GM21619 (cell line): ENCODE measurements around the gene SUPT20HL1.
"Not testable (repeated sequence)": the region's sequence is repeated elsewhere in the genome, so short reads cannot be mapped to it uniquely, and the experiment has no call there.

Experiments used
- ATAC-seq: cut with Tn5 transposase; IDR thresholded peaks from one replicate; pipeline ENCODE4 v1.9.1; 2021; ENCODE audit not compliant: unreplicated experiment

SUPT20HL1 gene

GRCh38 chrX:24360272-24360671, at the start of gene SUPT20HL1:
TSS of gene SUPT20HL1 (plus strand) at chrX:24360639. CDS start at chrX:24362761, 2,122 bp downstream.
- ATAC-seq = no peak

DNA sequence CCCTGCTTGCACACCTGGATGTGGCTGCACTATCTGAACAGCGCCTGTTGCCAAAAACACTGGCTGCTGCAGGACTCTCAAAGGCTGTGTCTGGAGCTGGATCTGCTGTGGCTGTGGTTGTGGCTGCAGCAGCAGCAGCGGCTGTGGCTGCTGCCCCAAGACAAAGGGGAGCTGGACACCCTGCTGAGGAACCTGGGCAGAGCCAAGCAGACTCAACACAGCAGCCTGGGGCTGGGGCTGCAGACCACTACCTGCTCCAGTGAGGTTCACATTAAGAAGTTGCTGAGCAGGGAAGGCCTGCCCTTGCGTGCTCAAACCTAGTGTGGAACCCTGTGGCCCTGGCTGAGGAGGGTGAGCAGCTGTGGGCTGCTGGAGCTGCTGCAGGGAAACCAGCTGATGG, 49.5 kb upstream of the SUPT20HL1 start:
- not testable (repeated sequence) for ATAC-seq

DNA sequence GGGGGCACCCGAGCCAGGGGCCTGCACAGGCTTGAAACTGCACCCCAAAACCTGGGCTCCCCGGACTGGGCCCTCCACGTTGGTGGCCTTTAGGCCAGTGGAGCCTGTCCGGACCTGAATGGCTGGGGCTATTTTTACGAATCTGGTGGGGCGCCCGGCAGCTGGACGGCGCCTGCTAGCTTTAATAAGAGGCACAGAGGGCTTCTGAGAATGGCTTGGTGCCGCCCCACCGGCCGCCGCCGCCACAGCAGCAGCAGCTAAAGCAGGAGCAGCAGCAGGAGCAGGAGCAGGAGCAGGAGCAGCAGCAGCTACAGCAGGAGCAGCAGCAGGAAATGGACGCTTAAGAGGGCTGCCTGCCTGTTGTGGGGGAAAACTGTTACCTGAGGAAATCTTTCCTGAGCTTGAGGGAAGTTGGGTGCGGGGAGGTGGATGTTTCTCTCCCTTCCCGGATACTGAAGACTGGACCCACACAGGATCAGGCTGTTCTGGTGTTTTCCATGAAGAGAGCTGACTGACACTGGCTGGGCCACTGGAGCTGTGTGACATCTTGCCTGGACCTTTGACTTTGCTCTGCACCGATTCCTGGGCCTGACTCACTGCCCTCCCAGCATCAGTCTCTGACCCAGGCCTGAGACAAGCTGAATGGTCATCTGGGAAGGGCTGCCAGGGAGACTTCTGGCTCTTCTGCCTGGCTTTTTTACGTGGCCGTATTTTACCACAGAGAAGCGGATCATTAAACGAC, 48.8 kb upstream of the SUPT20HL1 start:
- not testable (repeated sequence) for ATAC-seq

- ATAC-seq = not testable (repeated sequence)
Measured at GRCh38 chrX:24312249-24312607, 48.2 kb upstream of the SUPT20HL1 start.

DNA sequence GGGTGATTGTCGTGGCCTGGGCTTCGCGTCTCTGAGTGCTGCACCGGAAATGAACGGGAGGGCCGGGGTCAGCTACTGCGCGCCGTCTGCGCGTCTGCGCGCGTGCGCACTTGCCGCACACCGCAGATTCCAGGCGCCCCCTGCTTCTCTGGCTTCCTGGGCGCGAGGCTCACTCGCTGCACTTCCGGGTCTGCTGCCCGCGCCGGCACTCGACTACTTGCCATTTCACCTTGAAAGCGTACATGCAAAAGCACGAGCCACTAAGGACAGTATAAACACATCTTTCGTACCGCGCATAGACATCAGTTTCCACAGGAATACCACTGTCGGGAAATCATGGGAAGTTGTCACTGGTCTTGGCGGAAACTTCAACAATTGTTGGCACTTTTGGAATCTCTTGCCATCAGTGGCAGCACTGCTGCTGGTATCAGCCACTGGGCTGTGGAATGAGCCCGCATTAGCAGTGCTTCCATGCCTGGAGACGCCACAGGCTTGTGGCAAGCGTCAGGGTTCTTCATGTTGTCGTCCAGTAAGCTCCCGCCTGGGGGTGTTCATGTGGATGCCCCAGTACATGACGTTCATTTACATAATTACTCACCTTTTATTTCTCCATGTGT, 46.3 kb upstream of the SUPT20HL1 start, which contains the start of gene SUPT20HL2:
Gene SUPT20HL2, minus strand, starts transcription at position 51 of the 617 bp plus-strand sequence. CDS start 754 bp downstream, outside the sequence.
- ATAC-seq = no peak

DNA sequence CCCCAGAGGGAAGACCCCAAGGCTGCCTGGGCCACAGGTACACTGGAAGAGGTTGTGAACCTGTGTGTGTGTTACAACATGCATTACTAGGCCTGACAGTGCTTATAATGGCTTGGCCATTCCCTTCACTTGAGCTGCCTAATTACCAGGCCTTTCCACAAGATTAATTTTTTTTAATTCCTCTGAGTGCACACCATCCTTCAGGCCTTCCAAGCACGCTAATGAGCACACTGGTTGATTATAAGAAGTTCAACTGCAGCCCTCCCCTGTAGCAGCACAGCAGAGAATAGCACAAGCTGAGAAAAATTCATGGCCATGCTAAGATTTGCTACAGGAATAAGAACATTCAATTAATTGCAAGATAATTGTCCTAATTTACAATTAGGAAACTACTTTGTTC, 44.3 kb upstream of the SUPT20HL1 start:
- no peak for ATAC-seq

DNA sequence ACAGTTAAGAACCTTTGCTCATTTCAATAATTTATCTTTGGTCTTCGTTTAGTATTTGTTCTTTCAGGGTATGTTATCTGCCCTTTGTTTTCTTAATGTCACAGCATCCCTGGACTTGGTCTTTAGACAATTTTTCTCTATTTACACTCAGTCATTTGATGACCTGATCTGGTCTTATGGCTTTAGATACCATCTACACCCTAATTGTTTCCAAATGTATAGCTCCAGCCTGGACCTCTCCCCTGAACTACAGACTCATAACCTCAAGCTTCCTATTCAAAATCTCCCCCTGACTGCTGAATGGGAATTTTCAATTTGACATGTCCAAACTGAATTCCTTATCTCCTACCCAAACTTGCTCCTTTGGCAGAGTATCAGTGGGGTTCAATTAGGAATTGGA, 42.9 kb upstream of the SUPT20HL1 start:
- ATAC-seq = no peak

DNA sequence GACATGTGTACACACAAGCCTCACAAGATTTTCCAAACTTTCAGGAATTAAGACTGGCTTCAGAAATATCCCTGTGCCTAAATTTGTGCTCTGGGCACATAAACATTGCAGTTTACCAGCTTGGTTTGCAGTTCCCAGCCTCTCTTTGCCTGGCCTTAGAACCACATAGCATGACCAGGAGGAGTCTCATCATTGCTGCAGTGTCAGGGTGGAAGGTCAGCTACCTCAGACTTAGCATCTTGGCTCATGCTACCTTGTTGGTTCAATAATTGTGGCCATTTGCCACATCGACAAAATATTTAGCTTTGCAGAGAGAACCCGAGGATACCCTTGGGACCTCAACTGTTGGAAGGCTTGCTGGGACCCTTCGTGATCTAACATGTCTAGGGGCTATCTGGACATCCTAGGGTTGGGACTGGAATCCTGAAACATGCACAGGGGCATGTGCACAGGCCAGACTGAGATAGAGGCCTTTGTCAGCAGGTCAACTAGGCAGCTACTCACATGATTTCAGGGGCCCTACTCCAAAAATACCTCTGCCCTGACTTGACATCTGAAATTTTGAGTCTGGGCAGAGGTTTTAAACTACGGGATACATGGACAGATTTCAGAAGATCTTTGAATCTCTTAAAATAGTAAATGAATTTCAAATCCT, 38.6 kb upstream of the SUPT20HL1 start:
- no peak for ATAC-seq

DNA sequence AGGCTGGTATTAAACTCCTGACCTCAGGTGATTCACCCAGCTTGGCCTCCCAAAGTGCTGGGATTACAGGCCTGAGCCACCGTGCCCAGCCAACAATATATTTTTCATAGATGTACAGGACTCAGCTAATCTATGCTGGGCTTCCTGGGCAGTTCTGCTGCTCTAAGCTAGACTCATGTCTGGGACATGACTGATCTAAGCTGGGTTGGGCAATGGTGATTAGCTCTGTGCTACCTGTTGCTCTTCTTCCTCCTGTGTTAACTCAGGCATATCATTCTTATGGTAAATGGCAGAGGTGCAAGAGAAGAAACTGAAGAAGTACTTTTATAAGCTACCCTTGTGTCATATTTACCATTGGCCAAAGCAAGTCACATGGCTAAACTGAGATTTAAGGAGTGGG, 35.2 kb upstream of the SUPT20HL1 start:
- ATAC-seq = no peak

DNA sequence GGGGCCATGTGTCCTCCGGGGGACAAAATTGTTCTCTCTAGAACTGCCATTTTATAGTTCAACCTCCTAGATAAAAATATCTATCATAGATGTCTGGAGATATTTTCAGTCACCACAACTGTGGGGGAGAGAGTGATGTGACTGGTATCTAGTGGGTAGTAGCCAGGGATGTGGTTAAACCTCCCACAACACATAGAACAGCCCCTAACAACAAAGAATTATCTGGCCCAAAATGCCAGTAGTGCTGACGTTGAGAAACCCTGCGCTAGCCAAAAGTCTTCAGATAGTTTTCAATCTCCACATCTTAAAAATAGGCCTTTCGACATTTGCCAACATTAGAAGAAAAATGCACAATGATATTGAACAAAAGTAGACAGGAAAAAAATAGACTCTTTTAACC, 27.6 kb upstream of the SUPT20HL1 start:
- no peak for ATAC-seq

- no peak for ATAC-seq
Measured at GRCh38 chrX:24333371-24333770, 27.1 kb upstream of the SUPT20HL1 start.

DNA sequence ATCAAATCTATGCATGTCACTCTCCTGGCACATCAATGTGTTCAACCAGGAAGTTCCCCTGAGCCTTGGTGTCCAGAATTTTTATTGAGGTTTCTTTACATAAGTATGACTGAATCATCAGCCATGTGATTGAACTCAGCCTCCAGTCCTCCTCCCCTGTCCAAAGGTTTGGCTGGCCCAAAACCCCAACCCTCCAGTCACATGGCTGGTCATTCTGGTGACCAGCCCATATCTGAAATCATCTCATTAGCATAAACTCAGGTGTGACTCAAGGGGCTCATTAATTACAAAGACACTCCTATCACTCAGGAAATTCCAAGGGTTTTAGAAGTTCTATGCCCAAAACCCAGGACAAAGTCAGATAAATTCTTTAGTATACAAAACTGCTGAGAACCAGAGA, 26.0 kb upstream of the SUPT20HL1 start:
- no peak for ATAC-seq

- ATAC-seq = no peak
Measured at GRCh38 chrX:24335871-24336270, 24.6 kb upstream of the SUPT20HL1 start.

DNA sequence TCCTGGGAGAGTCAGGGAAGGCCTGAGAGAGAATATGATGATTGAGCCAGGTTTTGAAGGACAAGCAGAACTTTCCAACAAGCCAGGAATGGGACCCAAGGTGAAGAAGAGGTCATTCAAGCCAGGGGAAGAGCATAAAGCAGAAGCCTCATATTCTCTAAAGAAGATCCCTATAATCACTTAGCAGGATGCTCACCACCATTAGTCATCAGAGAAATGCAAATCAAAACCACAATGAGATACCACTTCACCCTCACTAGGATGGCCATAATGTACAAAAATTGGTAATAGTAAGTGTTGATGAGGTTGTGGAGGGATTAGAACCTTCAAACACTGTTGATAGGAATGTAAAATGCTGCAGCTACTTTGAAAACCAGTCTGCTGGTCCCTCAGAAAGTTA, 20.5 kb upstream of the SUPT20HL1 start:
- no peak for ATAC-seq

GRCh38 chrX:24340501-24340900, 19.9 kb upstream of the SUPT20HL1 start:
- no peak for ATAC-seq

- ATAC-seq = no peak
Measured at GRCh38 chrX:24341795-24342194, 18.6 kb upstream of the SUPT20HL1 start.

GRCh38 chrX:24343719-24344118, 16.7 kb upstream of the SUPT20HL1 start:
- ATAC-seq = peak; percentile 67

- ATAC-seq = no peak
Measured at GRCh38 chrX:24347881-24348280, 12.6 kb upstream of the SUPT20HL1 start.

GRCh38 chrX:24350217-24350616, 10.2 kb upstream of the SUPT20HL1 start:
- no peak for ATAC-seq

- ATAC-seq = no peak
Measured at GRCh38 chrX:24355095-24355494, 5.3 kb upstream of the SUPT20HL1 start.

DNA sequence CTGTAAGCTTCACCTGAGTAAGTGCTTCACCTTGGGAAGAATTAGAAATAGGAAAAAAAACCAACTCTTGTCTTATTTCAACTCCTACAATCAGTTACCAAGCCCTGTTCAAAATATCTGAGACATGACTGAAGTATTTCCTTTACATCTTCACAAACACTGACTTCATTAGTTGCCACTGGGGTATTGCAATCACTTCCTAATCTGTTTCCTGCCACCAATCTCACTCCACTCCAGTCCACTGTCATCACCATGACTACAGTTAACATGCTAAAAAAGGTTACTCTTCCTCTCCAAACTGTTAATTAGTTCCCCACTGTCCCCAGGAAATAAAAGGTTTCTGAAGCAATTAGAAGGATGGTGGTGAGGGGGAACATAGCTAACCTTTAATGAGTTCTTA, 3.3 kb upstream of the SUPT20HL1 start:
- no peak for ATAC-seq

DNA sequence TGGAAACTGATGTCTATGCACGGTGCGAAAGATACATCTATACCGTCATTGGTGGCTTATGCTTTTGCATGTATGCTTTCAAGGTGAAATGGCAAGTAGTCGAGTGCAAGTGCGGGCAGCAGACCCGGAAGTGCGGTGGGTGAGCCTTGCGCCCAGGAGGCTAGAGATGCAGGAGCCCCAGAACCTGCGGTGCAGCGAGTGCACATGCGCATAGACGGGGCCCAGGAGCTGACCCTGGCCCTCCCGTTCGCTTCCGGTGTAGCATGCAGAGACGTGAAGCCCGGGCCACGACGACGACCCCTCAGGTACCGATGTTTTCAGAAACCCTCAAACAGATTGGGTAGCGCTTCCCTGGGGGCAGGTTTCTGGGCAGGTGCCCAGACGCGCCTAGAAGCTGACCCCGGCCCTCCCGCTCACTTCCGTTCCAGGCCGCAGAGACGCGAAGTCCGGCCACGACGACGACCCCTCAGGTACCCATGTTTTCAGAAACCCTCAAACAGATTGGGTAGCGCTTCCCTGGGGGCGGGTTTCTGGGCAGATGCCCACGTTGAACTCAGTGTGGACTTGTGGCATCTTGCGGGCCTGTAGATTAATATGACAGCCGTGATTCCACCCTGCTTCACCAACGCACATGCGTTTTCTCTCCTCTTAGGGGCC, 1.8 kb downstream of the SUPT20HL1 start:
- not testable (repeated sequence) for ATAC-seq
